ENCODE results near the gene AZU1.

DNA sequence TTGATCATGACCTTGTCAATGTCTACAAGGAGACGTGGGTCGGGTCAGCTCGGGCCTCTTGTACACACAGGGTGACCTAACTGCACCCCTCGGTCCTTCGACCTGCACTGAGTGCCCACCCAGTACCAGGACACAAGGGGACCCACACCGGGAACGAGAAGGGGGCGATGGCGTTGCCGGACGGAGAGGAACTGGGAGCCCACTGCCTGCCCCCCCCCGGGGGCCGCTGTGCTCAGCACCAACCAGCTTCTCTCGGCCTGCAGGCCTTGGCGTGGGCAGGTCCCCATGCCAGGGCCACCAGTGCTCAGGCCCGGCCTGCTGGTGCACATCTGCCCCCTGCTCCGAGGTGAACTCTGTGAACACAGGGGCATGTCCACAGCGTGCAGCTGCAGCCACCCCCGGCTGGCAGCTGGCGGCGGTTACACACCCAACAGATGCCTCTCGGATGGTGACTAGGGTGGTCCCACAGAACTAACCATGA, 46.0 kb downstream of the AZU1 start:
- TF ChIP-seq EZH2 (IDR thresholded peaks at IDR 0.05), result no peak
- no peak for TF ChIP-seq POLR2AphosphoS5 (IDR thresholded peaks at IDR 0.05; ENCODE audit: borderline replicate concordance, low read depth, low read length)

All from SK-N-MC (cell line).